ENCODE measurements around the gene C5orf15.

The C5orf15 gene

GRCh38 chr5:133918316-133918715 lies 50.1 kb downstream of the C5orf15 start:
- DNase-seq: no peak
- no peak overlapping the region for H3K4me3 ChIP-seq (ENCODE audit: low read depth, low read length)
- TF ChIP-seq CTCF (IDR thresholded peaks at IDR 0.05; ENCODE audit: low read depth, low read length): no peak
- H3K27ac ChIP-seq: no peak overlapping the region
- H3K27me3 ChIP-seq (ENCODE audit: insufficient read depth, low read depth, severe bottlenecking): no peaks in the 10 kb centered on the region
- no peaks in the 10 kb centered on the region for H3K36me3 ChIP-seq
- no peaks in the 10 kb centered on the region for H3K9me3 ChIP-seq (ENCODE audit: severe bottlenecking)

- Histone ChIP-seq H3K36me3 (no peaks in the 10 kb centered on the region), H3K27ac (no peak overlapping the region), H3K4me3 (ENCODE audit: low read depth, low read length) (no peak overlapping the region), H3K9me3 (ENCODE audit: severe bottlenecking) (no peaks in the 10 kb centered on the region), H3K27me3 (ENCODE audit: insufficient read depth, low read depth, severe bottlenecking) (no peaks in the 10 kb centered on the region)
- no peak for DNase-seq
- no peak for TF ChIP-seq CTCF (IDR thresholded peaks at IDR 0.05; ENCODE audit: low read depth, low read length)
These were observed 50.6 kb downstream of the C5orf15 start for GRCh38 chr5:133917785-133918184.

GRCh38 chr5:133916914-133917313 lies 51.5 kb downstream of the C5orf15 start:
- Histone ChIP-seq H3K9me3 (ENCODE audit: severe bottlenecking) (no peaks in the 10 kb centered on the region), H3K27me3 (ENCODE audit: insufficient read depth, low read depth, severe bottlenecking) (no peaks in the 10 kb centered on the region), H3K27ac (no peak overlapping the region), H3K4me3 (ENCODE audit: low read depth, low read length) (no peak overlapping the region), H3K36me3 (no peaks in the 10 kb centered on the region)
- TF ChIP-seq CTCF (IDR thresholded peaks at IDR 0.05; ENCODE audit: low read depth, low read length): no peak
- no peak for DNase-seq

GRCh38 chr5:133916479-133916878 lies 51.9 kb downstream of the C5orf15 start:
- Histone ChIP-seq H3K36me3 (no peaks in the 10 kb centered on the region), H3K27me3 (ENCODE audit: insufficient read depth, low read depth, severe bottlenecking) (no peaks in the 10 kb centered on the region), H3K9me3 (ENCODE audit: severe bottlenecking) (no peaks in the 10 kb centered on the region), H3K4me3 (ENCODE audit: low read depth, low read length) (no peak overlapping the region), H3K27ac (no peak overlapping the region)
- TF ChIP-seq CTCF (IDR thresholded peaks at IDR 0.05; ENCODE audit: low read depth, low read length): no peak
- no peak for DNase-seq

GRCh38 chr5:133914434-133914833 lies 54.0 kb downstream of the C5orf15 start:
- DNase-seq: no peak
- H3K27ac ChIP-seq: no peak overlapping the region
- H3K4me3 ChIP-seq (ENCODE audit: low read depth, low read length): no peak overlapping the region
- H3K36me3 ChIP-seq: no peaks in the 10 kb centered on the region
- no peaks in the 10 kb centered on the region for H3K9me3 ChIP-seq (ENCODE audit: severe bottlenecking)
- no peak for TF ChIP-seq CTCF (IDR thresholded peaks at IDR 0.05; ENCODE audit: low read depth, low read length)
- H3K27me3 ChIP-seq (ENCODE audit: insufficient read depth, low read depth, severe bottlenecking): no peaks in the 10 kb centered on the region

GRCh38 chr5:133913413-133914155 lies 54.8 kb downstream of the C5orf15 start:
- no peak overlapping the region for H3K27ac ChIP-seq
- no peak overlapping the region for H3K4me3 ChIP-seq (ENCODE audit: low read depth, low read length)
- no peak for TF ChIP-seq CTCF (IDR thresholded peaks at IDR 0.05; ENCODE audit: low read depth, low read length)
- no peak for DNase-seq
- no peaks in the 10 kb centered on the region for H3K36me3 ChIP-seq
- H3K9me3 ChIP-seq (ENCODE audit: severe bottlenecking): no peaks in the 10 kb centered on the region
- no peaks in the 10 kb centered on the region for H3K27me3 ChIP-seq (ENCODE audit: insufficient read depth, low read depth, severe bottlenecking)

Measured in WERI-Rb-1 (cell line).